GM19328 (cell line): Measurements from ENCODE around the gene EVI5L.

Source experiments
- ATAC-seq: cut with Tn5 transposase; IDR thresholded peaks from one replicate; pipeline ENCODE4 v1.9.1; 2021; ENCODE audit warnings: mild to moderate bottlenecking, moderate library complexity; ENCODE audit not compliant: unreplicated experiment

The EVI5L gene

GRCh38 chr19:7894612-7895309, 64.7 kb downstream of the EVI5L start:
- ATAC-seq = no peak

GRCh38 chr19:7895565-7895964, 65.5 kb downstream of the EVI5L start:
- ATAC-seq = no peak

- ATAC-seq = no peak
Observed at GRCh38 chr19:7897292-7897691, 67.3 kb downstream of the EVI5L start.

- ATAC-seq = no peak
Observed at GRCh38 chr19:7898967-7899366, 68.9 kb downstream of the EVI5L start.

GRCh38 chr19:7899751-7900378, 69.8 kb downstream of the EVI5L start:
- no peak for ATAC-seq

GRCh38 chr19:7900401-7900870, 70.4 kb downstream of the EVI5L start:
- ATAC-seq = no peak

- ATAC-seq = no peak
Observed at GRCh38 chr19:7900931-7901330, 70.9 kb downstream of the EVI5L start.

- no peak for ATAC-seq
Observed at GRCh38 chr19:7901337-7901736, 71.3 kb downstream of the EVI5L start.

- no peak for ATAC-seq
Observed at GRCh38 chr19:7902796-7903243, 72.8 kb downstream of the EVI5L start.

- ATAC-seq = peak; percentile 77
Observed at GRCh38 chr19:7903244-7904073, 73.4 kb downstream of the EVI5L start, which contains the start of gene MAP2K7. Gene MAP2K7, plus strand, starts transcription at chr19:7903877. Its CDS starts 68 bp downstream, at chr19:7903945.

- peak; percentile 41 for ATAC-seq
Observed at GRCh38 chr19:7904074-7905020, 74.3 kb downstream of the EVI5L start.

GRCh38 chr19:7905268-7905667, 75.2 kb downstream of the EVI5L start:
- no peak for ATAC-seq

- no peak for ATAC-seq
Observed at GRCh38 chr19:7905859-7906258, 75.8 kb downstream of the EVI5L start.

- ATAC-seq = no peak
Observed at GRCh38 chr19:7907122-7907521, 77.1 kb downstream of the EVI5L start.

- no peak for ATAC-seq
Observed at GRCh38 chr19:7907544-7907943, 77.5 kb downstream of the EVI5L start.

- ATAC-seq = no peak
Observed at GRCh38 chr19:7908078-7908699, 78.2 kb downstream of the EVI5L start.

- no peak for ATAC-seq
Observed at GRCh38 chr19:7908742-7909461, 78.9 kb downstream of the EVI5L start.

GRCh38 chr19:7909471-7910067, 79.6 kb downstream of the EVI5L start:
- no peak for ATAC-seq
